GM21786 (cell line): ENCODE results near the gene UBE2I.
"Not testable (repeated sequence)": the region's sequence is repeated elsewhere in the genome, so short reads cannot be mapped to it uniquely, and the experiment has no call there.

Experiments
- ATAC-seq: cut with Tn5 transposase; IDR thresholded peaks from one replicate; pipeline ENCODE4 v1.9.1; 2021; ENCODE audit not compliant: unreplicated experiment

The UBE2I gene

DNA sequence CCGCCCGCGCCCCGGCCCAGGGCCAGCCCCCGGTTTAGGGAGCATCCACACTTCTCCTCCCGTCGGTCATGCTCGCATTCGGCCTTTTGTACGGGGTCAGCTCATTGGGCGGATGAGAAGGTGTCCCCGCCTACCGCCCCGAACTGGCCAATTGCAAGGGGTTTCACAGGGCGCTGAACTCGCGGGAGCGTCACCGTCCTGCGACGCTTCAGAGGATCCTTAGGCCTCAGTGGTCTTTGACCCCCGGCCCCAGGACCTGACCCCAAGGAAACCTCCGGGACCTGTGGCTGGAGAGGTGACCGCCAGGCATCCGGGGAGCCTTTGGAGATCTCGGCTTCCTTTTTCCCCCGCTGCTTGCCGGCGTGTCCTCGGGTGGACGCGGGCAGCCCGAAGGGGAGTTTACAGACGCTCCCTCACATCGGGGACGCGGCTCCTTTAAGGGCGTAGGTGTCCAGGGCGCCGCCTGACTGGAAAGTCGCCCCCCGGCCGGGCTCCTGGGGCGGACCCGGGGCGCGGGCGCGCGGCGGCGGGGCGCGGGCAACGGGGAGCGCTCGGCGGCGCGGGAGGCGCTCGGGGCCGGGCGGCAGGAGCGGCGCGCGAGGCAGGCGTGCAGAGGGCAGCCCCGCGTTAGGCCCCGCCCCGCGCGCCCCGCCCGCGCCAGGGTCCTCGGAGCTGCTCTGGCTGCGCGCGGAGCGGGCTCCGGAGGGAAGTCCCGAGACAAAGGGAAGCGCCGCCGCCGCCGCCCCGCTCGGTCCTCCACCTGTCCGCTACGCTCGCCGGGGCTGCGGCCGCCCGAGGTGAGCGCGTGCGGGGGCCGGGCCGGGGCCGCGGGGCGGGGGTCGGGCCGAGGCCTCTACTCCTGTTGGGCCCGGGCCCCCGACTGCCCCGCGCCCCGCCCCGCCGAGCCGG is at the start of gene UBE2I:
Gene UBE2I, plus strand, starts transcription at position 660 of the 909 bp plus-strand sequence. CDS start 4,395 bp downstream, outside the sequence.
- ATAC-seq: peak; percentile 51

DNA sequence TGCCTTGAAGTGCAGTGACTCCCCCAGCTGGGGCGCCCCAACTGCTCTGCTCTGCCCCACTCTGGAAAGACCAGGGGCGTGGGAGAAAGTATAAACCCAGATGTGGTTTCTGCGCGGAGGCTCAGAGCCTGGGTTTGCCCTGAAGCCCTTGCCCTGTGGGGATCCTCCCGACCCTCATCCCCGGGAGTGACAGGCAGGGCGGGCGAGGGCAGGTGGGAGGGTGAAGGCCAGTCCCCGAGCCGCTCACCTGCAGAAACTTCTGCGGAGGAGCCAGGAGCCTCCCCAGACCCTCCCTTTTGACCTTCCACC is 49.7 kb upstream of the UBE2I start:
- ATAC-seq: no peak

DNA sequence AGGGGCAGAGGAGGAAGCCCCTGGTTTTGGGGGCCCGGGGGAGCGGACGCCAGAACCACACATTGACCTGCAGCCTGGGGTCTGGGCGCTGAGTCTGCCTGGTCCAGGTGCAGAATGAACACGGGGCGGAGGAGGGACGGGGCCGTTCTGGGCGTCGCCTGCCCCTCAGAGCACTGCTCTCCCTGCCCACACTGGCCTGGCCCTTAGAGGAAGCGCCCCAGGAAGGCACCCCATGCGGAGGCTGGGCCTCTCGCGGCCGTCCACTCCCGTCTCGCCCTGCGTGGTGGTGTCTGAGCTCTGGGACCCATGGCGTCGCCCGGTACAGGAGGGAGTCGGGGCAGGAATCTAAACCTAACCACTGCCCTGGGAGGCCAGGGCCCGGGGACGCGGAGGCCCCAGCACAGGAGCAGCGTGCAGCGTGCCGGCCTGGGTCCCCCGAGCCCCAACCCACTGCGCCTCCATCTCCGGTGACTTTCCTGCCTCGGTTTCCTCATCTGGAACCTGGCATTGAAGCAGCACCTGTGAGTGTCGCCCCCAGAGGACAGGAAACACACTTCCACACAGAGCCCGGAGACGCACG is 49.2 kb upstream of the UBE2I start:
- ATAC-seq: no peak

DNA sequence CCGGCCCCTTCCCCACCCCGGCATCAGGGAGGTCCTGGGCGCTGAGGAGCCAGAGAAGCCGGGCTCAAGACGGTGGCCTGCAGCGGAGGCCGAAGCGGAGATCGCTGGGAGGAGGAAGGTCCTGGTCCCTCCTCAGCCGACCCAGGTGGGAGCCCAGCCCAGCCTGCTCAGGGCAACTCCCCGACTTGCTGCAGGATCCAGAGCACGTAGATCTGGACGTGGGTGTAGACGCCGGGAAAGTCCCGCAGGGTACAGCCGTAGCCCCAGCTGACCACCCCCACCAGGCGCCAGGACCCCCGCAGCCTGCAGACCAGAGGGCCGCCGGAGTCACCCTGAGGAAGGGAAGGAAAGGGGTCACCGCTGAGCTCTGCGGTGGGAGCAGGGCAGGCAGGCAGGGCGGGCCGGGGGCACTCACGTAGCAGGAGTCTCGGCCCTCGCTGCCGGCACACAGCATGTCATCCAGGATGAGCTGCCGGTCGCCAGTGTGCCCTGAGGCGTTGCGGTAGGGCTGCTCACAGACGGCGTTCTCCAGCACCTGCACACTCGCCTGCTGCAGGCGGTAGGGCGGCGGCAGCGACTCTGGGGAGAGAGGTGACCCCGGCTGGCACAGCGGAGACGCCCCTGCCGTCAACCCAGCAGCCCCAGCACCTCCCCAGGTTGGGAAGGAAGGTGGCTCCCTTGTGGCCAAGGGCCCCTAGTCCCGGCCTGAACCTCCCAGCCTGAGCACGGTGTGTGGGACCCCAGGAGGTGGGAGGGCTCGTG is 48.1 kb upstream of the UBE2I start:
- ATAC-seq: no peak

DNA sequence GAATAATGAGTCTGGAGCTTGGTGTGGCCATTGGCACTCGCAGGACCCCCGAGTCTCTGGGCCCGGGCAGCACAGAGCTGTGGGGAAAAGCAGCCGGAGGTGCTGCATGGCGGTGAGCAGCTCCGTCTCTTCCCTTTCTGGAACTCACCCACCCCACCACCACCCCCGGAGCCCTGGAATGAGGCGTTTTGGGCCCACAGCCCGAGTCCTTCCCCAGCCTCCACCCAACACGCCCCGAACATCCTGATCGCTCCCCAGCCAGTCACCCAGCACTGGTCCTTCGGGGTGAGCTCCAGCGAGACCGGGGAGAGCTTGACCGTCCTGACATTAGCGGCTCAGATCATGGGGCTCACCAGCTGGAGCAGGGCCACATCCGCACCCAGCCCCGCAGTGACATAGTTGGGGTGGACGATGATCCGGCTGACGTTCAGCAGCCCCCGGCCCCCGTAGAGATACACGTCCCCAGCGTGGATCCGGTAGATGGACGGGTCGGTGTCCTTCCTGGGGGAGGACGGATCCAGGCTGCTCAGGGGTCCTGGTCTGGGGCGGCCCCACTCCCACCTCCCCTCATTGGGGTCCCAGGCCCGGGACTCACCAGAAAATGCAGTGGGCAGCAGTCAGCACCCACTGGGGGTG is 47.1 kb upstream of the UBE2I start:
- ATAC-seq: no peak

DNA sequence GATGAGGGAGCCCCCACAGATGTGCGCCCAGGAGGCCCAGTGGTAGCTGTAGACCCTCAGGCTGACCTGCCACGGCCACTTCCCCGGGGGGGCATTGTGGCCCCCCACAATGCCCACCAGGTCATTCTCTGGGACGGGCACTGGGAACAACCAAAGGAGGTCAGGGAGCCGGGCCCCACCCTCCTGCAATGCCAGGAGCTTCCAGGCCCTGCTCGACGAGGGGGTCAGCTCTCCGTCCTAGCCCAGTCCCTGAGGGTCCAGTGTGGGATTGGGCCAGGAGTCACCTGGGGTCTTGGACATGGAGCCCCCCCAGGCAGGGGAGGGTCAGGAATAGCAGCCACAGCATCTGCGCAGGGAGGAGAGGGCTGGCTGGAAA is 46.6 kb upstream of the UBE2I start:
- no peak for ATAC-seq

DNA sequence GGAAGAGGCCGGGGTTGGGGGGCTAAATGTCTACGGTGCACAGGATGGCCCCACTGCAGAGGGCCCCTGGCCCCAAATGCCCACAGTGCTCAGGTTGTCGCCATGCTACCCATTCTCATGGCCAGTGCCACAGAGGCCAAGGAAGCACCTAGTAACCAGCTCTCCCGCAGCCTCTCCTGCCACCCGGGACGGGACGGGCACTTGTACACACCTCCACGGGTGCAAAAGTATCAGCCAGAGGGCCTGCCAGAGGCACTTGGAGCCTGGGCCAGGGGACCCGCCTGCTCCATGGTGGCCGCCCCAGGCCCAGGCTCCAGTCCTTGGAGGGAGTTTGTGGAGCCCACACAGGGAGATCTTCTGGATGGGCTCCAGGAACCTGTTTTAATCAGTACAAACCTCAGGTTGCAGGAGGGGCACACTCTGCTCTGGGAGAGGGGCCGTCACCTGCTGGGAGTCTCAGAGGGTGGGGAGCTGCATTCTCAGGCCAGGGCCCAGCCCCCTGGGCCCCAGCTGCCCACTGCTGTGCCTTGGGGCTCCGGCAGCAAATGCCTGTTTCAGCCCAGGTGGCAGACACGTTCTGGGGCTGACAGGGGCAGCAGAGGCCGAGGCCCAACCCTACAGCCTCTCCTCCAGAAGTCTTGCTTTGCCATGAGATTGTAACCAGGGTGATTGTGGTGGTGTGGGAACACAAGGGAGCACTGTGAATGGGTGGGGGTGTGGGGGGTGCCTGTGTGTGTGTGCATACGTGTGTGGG is 45.7 kb upstream of the UBE2I start:
- ATAC-seq: no peak

DNA sequence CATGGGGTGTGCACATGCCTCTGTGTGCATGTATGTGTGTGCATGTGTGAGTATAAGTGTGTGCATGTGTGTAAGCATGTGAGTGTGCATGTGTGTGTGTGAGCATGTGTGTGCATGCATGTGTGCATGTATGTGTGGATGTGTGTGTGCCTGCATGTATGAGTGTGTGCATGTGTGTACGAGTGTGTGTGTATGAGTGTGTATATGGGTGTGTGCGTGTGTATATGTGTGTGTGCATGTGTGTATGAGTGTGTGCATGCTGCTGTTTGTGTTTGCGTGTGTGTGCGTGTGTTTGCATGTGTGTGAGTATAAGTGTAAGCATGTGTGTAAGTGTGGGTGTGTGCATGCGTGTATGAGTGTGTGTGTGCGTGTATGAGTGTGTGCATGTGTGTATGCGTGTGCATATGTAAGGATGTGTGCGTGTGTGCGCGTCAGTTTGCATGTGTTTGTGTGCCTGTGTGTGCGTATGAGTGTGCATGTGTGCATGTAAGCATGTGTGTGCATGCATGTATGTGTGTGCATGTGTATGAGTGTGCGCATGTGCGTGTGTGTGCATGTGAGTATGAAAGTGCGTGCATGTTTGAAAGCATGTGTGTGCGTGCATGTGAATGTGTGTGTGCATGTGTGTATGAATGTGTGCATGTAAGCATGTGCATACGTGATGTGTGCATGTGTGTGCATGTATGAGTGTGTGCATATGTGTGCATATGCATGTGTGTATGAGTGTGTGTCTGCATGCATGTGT is 44.9 kb upstream of the UBE2I start:
- no peak for ATAC-seq

DNA sequence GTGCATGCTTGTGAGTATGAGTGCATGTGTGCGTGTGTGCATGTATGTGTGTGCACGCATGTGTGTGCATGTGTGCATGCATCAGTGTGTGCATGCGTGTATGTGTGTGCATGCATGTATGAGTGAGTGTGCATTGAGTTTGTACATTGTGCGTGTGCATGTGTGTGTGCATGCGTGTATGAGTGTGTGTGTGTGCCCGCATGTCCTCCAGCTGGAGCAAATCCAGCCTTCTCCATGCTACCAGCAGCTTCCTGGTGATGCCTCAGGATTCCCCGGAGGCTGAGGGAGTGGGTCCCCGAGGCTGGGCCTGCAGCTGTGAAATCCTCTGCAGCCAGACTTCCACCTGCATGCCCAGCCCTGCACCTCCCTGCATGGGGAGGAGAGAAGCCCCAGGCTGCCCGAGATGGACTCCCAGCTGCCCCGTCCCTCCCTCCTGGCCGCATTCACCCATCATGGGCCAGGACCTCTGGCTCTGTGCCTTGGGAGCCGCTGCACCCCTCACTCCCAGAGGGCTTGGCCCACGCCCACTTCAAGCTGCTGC is 44.3 kb upstream of the UBE2I start:
- ATAC-seq: no peak

DNA sequence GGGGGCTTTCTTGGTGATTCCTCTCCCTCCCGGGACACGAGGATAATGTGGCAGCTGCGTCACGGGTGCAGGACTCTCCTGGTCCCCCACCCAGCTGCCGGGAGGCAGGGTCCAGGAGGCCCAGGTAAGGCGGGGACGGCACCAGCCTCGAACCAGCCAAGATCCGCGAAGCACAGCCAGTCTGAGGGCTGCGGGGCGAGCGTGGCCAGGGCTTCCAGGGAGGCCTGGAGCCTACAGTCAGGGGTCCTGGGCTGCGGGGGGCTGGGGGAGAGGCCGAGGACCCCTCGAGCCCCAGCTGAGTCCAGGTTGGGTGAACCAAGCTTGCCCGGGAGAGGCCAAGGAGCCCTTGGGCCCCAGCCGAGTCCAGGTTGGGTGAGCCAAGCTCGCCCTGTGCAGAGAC is 43.6 kb upstream of the UBE2I start:
- no peak for ATAC-seq

DNA sequence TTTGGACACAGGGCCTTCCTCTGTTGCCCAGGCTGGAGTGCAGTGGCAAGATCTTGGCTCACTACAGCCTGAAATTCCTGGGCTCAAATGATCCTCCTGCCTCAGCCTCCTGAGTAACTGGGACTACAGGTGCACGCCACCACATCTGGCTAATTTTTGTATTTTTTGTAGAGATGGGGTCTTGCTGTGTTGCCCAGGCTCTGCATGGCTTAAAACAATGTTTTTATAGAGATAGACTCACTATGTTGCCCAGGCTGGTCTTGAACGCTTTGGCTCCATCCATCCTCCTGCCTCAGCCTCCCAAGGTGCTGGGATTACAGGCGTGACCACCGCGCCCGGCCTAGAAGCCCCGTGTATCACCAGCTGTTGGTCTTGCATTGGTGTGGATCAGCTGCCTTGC is 40.0 kb upstream of the UBE2I start:
- ATAC-seq: not testable (repeated sequence)

DNA sequence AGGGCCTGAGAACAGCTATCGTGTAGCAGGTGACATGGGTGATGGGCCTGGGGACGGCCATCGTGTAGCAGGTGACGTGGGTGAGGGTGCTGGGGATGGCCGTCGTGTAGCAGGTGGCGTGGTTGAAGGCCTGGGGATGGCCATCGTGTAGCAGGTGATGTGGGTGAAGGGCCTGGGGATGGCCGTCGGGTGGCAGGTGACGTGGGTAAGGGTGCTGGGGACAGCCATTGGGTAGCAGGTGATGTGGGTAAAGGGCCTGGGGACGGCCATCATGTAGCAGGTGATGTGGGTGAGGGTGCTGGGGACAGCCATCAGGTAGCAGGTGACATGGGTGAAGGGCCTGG is 38.1 kb upstream of the UBE2I start:
- ATAC-seq: no peak

DNA sequence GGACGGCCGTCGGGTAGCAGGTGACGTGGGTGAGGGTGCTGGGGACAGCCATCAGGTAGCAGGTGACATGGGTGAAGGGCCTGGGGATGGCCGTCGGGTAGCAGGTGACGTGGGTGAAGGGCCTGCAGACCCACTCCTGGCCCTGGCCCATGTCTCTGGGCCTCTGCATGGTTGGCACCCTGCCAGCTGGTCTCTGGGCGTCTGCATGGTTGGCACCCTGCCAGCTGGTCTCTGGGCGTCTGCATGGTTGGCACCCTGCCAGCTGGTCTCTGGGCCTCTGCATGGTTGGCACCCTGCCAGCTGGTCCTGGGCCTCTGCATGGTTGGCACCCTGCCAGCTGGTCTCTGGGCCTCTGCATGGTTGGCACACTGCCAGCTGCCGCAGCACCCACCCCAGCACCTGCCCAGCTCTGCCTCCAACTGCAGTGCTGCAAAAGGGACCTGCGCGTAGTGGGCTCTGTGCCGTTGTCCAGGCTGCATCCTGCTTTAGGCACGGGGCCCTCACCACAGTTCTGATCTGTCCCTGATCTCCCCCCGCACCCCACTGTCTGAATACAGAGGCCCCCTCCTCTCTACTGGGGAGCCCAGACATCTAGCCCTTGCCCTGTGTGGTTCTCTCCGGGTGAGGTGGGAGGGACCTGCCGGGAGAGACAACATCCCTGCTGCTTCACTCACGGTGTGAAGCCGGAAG is 37.6 kb upstream of the UBE2I start:
- ATAC-seq: not testable (repeated sequence)

DNA sequence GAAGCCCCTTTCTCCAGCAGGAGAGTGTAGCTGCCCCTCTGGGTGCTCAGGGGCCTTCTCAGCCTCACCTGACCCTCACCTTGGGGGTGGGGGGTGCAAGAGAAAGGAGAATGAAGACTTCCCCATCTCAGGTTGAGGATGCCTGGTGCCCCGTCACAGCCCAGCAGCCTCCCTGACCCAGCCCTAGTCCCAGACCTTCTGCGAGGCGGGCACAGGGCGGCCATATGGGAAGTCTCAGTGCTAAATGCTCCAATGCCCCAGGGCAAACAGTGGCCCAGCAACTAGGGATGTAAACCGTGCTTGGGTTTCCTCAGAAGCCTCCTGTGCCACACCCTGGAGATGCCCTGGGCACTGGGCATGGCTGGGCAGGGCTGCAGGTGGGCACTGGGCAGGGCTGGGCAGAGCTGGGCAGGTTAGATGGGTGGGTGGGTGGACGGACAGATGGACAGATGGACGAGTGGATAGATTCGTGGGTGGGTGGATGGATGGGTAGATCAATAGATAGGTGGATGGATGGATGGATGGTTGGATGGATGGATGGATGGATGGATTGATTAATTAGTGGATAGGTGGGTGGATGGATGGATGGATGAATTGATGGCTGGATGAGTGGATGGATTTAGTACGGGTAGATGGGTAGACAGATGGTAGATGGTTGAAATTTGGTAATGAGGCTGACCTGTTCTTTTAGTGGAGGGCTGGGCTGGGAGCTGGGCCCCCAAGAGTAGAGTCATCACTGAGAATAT is 36.8 kb upstream of the UBE2I start:
- no peak for ATAC-seq

DNA sequence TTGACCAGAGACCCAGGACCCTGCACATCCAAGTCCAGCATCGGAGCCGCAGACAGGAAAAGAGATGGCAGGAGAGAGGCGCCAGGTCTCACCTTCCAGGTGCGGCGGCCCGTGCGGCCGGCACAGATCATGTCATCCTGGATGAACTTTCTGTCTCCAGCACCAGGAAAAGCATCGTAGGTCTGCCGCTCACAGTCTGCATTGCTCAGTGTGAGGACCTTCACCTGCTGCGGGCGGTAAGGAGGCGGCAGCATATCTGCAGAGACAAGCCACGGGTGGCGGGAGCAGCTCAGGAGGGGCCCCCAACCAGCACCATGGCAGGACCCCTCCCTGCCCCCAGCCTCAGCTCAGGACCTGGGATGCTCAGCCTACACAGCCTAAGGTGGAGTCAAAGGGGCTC is 35.6 kb upstream of the UBE2I start:
- no peak for ATAC-seq

DNA sequence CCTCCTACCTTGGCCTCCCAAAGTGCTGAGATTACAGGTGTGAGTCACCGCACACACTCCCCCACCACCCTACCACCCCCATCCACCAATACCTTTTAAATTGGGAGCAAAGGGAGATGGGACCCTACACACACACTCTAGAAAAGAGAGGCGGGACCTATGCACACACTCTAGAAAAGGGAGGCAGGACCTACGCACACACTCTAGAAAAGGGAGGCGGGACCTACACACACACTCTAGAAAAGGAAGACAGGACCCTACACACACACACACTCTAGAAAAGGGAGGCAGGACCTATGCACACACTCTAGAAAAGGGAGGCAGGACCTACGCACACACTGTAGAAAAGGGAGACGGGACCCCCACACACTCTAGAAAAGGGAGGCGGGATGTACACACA is 34.7 kb upstream of the UBE2I start:
- no peak for ATAC-seq

DNA sequence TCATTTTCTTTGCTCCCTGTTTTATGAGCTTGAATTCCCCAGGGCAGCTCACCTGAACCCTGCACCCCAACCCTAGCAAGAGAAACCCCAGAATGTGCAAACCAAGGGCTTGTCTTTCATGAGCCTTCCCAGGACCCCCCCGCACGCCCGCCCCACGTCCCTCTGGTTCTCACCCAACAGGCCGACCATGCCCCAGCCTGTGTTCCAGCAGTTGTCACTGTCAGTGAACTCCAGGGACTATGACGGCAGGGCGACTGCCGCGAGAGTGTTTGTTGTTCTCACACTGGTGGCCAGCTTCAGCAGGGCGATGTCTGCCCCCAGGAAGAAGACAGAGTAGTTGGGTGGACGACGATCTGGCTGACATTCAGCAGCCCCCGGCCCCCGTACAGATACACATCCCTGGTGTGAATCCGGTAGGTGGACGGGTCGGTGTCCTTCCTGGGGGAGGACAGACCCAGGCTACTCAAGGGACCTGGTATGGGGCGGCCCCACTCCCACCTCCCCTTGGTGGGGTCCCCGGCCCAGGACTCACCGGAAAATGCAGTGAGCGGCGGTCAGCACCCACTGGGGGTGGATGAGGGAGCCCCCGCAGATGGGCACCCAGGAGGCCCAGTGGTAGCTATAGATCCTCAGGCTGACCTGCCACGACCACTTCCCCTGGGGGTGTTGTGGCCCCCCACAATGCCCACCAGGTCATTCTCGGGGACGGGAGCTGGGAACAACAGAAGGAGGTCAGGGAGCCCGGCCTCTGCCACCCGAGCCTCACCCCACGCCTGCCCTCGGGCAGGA is 33.5 kb upstream of the UBE2I start:
- ATAC-seq: no peak

DNA sequence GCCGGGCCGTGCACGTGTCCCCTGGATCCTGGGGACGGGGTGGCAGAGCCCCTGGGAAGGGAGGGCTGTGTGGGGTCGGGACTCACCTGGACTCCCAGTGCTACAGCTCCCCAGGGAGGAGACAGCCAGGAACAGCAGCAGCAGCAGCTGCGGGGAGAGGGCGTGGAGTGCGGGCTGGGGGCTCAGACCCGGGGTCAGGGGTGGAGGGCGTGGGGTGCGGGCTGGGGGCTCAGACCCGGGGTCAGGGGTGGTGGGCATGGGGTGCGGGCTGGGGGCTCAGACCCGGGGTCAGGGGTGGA is 32.9 kb upstream of the UBE2I start:
- no peak for ATAC-seq
